ENCODE measurements around the gene PLA2G4F.

GRCh38 chr15:42106288-42106687 lies 50.1 kb downstream of the PLA2G4F start:
- TF ChIP-seq POLR2A (IDR thresholded peaks at IDR 0.05) = no peak
- no peak for TF ChIP-seq CTCF (IDR thresholded peaks at IDR 0.05)
- TF ChIP-seq POLR2AphosphoS5 (IDR thresholded peaks at IDR 0.05) = no peak
